Measurements from ENCODE around the gene ACTL7A.

DNA sequence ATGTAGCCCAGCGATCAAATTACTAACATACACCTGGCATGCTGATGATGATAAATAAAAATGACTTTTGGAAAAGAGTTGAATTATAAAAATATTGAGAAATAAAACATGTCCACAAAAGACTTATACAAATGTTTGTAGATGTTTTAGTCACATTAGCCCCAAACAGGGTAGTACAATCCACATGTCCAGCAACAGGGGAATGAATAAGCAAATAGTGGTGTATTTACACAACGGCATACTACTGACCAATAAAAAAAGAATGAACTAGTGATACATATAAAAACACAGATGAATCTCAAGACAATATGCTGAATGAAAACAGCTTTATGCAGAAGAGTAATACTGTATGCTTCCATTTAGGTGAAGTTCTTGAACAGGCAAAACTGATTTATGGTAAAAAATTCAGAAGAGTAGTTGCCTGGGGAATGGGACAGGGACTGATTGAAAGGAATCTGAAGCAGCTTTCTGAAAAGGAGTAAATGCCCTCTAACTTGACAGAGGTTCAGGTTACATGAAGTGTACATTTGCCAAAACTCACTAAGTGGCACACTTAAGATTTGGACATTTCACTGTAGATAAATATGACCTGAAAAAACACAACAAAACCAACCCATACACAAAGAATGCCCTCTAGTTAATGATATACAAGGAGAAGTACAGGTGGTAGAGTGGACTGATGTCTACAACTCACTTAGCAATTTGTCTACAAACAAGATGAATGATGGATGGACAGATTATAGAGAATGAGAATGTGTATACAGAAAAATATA is 35.4 kb downstream of the ACTL7A start:
- TF ChIP-seq, protein P1, sequence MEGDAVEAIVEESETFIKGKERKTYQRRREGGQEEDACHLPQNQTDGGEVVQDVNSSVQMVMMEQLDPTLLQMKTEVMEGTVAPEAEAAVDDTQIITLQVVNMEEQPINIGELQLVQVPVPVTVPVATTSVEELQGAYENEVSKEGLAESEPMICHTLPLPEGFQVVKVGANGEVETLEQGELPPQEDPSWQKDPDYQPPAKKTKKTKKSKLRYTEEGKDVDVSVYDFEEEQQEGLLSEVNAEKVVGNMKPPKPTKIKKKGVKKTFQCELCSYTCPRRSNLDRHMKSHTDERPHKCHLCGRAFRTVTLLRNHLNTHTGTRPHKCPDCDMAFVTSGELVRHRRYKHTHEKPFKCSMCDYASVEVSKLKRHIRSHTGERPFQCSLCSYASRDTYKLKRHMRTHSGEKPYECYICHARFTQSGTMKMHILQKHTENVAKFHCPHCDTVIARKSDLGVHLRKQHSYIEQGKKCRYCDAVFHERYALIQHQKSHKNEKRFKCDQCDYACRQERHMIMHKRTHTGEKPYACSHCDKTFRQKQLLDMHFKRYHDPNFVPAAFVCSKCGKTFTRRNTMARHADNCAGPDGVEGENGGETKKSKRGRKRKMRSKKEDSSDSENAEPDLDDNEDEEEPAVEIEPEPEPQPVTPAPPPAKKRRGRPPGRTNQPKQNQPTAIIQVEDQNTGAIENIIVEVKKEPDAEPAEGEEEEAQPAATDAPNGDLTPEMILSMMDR (conservative IDR thresholded peaks at IDR 0.05; ENCODE audit: low read depth, low read length) = no peak
- TF ChIP-seq POLR2A (IDR thresholded peaks at IDR 0.05; ENCODE audit: low read depth, low read length) (no peak), CEBPB (IDR thresholded peaks at IDR 0.05; ENCODE audit: low read depth, low read length) (no peak), BHLHE40 (IDR thresholded peaks at IDR 0.05; ENCODE audit: low read depth, low read length) (no peak), CHD1 (IDR thresholded peaks at IDR 0.05; ENCODE audit: low read depth, low read length) (no peak), MXI1 (IDR thresholded peaks at IDR 0.05; ENCODE audit: borderline replicate concordance, low read depth, low read length) (no peak), RFX5 (IDR thresholded peaks at IDR 0.05; ENCODE audit: low read depth, low read length) (no peak), RCOR1 (IDR thresholded peaks at IDR 0.05; ENCODE audit: insufficient replicate concordance, low read length) (no peak)

Measured in IMR-90 (cell line).